CD4-positive, alpha-beta T cell (primary cell): Measurements from ENCODE around the gene OR1I1. TPM values are rescaled to one million over a fixed set of nuclear protein-coding genes. Genes with fewer than 3 reads are reported as not detected.
"Not testable (repeated sequence)": the region's sequence is repeated elsewhere in the genome, so short reads cannot be mapped to it uniquely, and the experiment has no call there.

Experiments used
- ATAC-seq: fragments of 200-7000 bp; cut with Tn5 transposase; one replicate; pipeline ENCODE4 v1.10.0; 2022; ENCODE audit warnings: mild to moderate bottlenecking; ENCODE audit not compliant: poor library complexity
- CTCF ChIA-PET: fragments of 350-600 bp; sonication (Branson Sonifier 250); formaldehyde crosslinking; loops from one replicate; lab custom pipeline; 2021; ENCODE audit warnings: antibody characterized with exemption, inconsistent platforms; lab: Charles Lee
- POLR2A ChIA-PET: fragments of 350-600 bp; sonication (Branson Sonifier 250); formaldehyde crosslinking; loops from one replicate; lab custom pipeline; 2021; ENCODE audit warnings: antibody characterized with exemption, inconsistent platforms; lab: Charles Lee
- DNase-seq, 14 experiments: peaks; one replicate each; pipeline ENCODE4 v3.0.0-alpha.2; 2013 to 2020; ENCODE audit warnings: mixed read lengths in 2 of 14
- H3K27ac ChIP-seq, 2 donors: one replicate each; pipeline versions ENCODE4 v1.5.1 to v1.7.0; 2013; ENCODE audit warnings: low read length in 2 of 2, low read depth in 1 of 2, mild to moderate bottlenecking in 1 of 2
- H3K27me3 ChIP-seq, 2 experiments: 1 replicate in 1 of 2; 2 replicates in 1 of 2; pipeline versions ENCODE4 v1.6.1 to v1.7.0; 2013; ENCODE audit warnings: low read length in 2 of 2, control low read depth in 1 of 2, mild to moderate bottlenecking in 1 of 2, moderate library complexity in 1 of 2; ENCODE audit not compliant: insufficient read depth in 2 of 2, control insufficient read depth in 1 of 2
- H3K36me3 ChIP-seq: one replicate; pipeline ENCODE4 v1.6.1; 2013; ENCODE audit warnings: low read length, control low read depth; ENCODE audit not compliant: insufficient read depth
- H3K4me1 ChIP-seq: one replicate; pipeline ENCODE4 v1.6.1; 2013; ENCODE audit warnings: low read length, control low read depth; ENCODE audit not compliant: insufficient read depth
- H3K4me3 ChIP-seq: one replicate; pipeline ENCODE4 v1.5.1; 2013; ENCODE audit warnings: mild to moderate bottlenecking, low read length, moderate library complexity
- H3K9me3 ChIP-seq, 2 experiments: 1 replicate in 1 of 2; 2 replicates in 1 of 2; pipeline versions ENCODE4 v1.6.1 to v1.7.0; 2013; ENCODE audit warnings: low read length in 2 of 2, mild to moderate bottlenecking in 2 of 2, control low read depth in 1 of 2, moderate library complexity in 1 of 2; ENCODE audit not compliant: control insufficient read depth in 1 of 2, insufficient read depth in 1 of 2
- H3K27ac Mint-ChIP-seq: one replicate; pipeline ENCODE4 v1.8.0; 2020; ENCODE audit warnings: mixed read lengths
- H3K27me3 Mint-ChIP-seq: one replicate; pipeline ENCODE4 v1.8.0; 2021; ENCODE audit warnings: mixed read lengths
- H3K36me3 Mint-ChIP-seq: one replicate; pipeline ENCODE4 v1.8.0; 2021; ENCODE audit warnings: low read depth, mixed read lengths
- H3K4me1 Mint-ChIP-seq: one replicate; pipeline ENCODE4 v1.8.0; 2021; ENCODE audit warnings: low read depth, mixed read lengths
- H3K4me3 Mint-ChIP-seq: one replicate; pipeline ENCODE4 v1.8.0; 2020; ENCODE audit warnings: mild to moderate bottlenecking, mixed read lengths
- H3K9me3 Mint-ChIP-seq: one replicate; pipeline ENCODE4 v1.8.0; 2020; ENCODE audit warnings: mixed read lengths
- intact Hi-C, 2 experiments: fragments of 100-400 bp; cut with DNase I in 1 of 2; cut with micrococcal nuclease in 1 of 2; formaldehyde crosslinking; loops; one replicate each; pipeline versions ENCODE4 v1.15.1 to v1.9.0; 2023 to 2025; cut with DNase I, micrococcal nuclease
- total RNA-seq, 174 experiments: library from RNA in 2 of 174; stranded (reverse) in 2 of 174; gene quantifications; one replicate each; pipeline ENCODE4 v1.2.3 and lab custom pipeline; 2021 to 2026
- TF ChIP-seq, protein P1 (sequence below): fragments of 200-600 bp; IDR thresholded peaks from one replicate; pipeline ENCODE4 v1.8.0; 2022; ENCODE audit warnings: antibody characterized with exemption, mild to moderate bottlenecking

The OR1I1 gene
- total RNA-seq, 2 experiments from 2014 or later, result not detected

DNA sequence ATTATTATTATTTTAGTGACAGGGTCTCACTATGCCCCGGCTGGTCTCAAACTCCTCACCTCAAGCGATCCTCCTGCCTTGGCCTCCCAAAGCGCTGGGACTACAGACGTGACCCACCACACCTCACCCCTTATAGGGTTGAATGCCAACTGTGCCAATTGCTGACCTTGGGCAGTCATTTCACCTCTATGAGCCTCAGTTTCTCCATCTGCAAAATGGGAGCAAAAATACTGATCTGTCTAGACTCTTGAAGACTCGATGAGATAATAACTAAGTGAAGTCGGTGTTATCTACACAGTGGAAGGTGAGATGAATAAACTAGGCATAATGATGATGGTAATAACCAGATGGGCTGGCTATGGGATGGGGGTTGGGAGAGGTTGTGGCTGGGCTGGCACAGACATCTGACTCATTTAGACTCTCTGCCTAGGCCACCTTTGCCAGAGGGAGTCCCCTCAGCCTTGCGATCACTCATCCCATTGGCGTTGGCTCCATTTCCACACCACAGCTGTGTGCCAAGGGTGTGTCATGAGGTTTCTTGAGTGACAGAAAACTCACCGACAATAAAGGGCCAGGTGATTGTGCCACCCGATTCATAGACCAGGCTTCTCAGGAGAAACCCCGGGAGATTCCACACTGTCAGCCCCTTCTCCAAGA lies 33.0 kb upstream of the OR1I1 start, which contains the start of gene CASP14:
TSS of gene CASP14 (plus strand) at position 596 of the 657 bp plus-strand sequence. CDS start 2,772 bp downstream, outside the sequence.
- Mint-ChIP-seq H3K9me3 (no peaks in the 10 kb centered on the region), H3K27me3 (peaks cover 73% of the 10 kb centered on the region), H3K27ac (no peak within 1 kb of the TSS), H3K36me3 (no peaks in the 10 kb centered on the region), H3K4me3 (no peak within 1 kb of the TSS), H3K4me1 (no peaks in the 10 kb centered on the region)
- Histone ChIP-seq H3K9me3 (no peaks in the 10 kb centered on the region), H3K27ac (no peak within 1 kb of the TSS), H3K4me1 (no peaks in the 10 kb centered on the region), H3K36me3 (no peaks in the 10 kb centered on the region), H3K4me3 (no peak within 1 kb of the TSS), H3K27me3 (peaks cover 7 to 23% of the 10 kb centered on the region in 2 experiments)
- DNase-seq (no peak), ATAC-seq (no peak)
- ChIA-PET CTCF (no interaction called here), POLR2A (no interaction called here)
- intact Hi-C loops, result no loop called here
- TF ChIP-seq, protein P1, sequence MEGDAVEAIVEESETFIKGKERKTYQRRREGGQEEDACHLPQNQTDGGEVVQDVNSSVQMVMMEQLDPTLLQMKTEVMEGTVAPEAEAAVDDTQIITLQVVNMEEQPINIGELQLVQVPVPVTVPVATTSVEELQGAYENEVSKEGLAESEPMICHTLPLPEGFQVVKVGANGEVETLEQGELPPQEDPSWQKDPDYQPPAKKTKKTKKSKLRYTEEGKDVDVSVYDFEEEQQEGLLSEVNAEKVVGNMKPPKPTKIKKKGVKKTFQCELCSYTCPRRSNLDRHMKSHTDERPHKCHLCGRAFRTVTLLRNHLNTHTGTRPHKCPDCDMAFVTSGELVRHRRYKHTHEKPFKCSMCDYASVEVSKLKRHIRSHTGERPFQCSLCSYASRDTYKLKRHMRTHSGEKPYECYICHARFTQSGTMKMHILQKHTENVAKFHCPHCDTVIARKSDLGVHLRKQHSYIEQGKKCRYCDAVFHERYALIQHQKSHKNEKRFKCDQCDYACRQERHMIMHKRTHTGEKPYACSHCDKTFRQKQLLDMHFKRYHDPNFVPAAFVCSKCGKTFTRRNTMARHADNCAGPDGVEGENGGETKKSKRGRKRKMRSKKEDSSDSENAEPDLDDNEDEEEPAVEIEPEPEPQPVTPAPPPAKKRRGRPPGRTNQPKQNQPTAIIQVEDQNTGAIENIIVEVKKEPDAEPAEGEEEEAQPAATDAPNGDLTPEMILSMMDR, result no peak

DNA sequence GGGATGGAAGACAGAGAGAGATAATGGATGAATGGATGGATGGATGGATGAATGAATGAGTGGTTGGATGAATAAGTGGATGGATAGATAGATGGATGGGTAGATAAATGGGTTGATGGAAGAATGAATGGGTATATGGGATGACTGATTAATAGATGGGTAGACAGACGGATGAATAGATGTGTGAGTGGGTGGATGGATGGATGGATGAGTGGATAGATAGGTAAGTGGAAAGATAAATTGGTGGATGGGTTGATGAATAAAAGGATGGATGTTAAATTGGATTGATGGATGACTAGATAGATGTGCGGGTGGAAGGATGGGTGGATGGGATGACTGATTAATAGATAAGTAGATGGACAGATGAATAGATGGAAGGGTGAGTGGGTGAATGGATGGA lies 31.4 kb upstream of the OR1I1 start:
- peaks cover 2 to 18% of the 10 kb centered on the region in 2 experiments for H3K27me3 ChIP-seq
- DNase-seq (no peak), ATAC-seq (no peak)
- no peak overlapping the region for H3K4me3 ChIP-seq
- no peaks in the 10 kb centered on the region for H3K9me3 ChIP-seq
- ChIA-PET POLR2A (no interaction called here), CTCF (no interaction called here)
- no peaks in the 10 kb centered on the region for H3K36me3 ChIP-seq
- Mint-ChIP-seq H3K27me3 (peaks cover 68% of the 10 kb centered on the region), H3K4me3 (no peak overlapping the region), H3K27ac (no peak overlapping the region), H3K4me1 (no peaks in the 10 kb centered on the region), H3K36me3 (no peaks in the 10 kb centered on the region), H3K9me3 (no peaks in the 10 kb centered on the region)
- intact Hi-C loops, result no loop called here
- H3K27ac ChIP-seq, result no peak overlapping the region
- TF ChIP-seq, protein P1, result no peak
- no peaks in the 10 kb centered on the region for H3K4me1 ChIP-seq

DNA sequence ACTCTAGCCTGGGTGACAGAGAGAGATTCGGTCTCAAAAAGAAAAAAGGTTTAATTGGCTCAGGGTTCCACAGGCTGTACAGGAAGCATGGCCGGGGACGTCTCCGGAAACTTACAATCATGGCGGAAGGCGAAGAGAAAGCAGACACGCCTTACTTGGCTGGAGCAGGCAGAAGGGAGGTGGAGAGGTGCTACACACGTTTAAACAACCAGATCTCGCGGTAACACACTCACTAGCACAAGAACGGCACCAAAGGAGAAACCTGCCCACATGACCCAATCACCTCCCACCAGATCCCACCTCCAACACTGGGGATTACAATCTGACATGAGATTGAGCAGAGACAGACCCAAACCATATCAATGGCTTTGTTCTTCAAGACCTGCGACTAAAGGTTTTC lies 20.0 kb upstream of the OR1I1 start:
- H3K9me3 Mint-ChIP-seq, result peaks cover 1% of the 10 kb centered on the region
- no peaks in the 10 kb centered on the region for H3K4me1 Mint-ChIP-seq
- Histone ChIP-seq H3K27ac (no peak overlapping the region), H3K27me3 (peaks cover 13 to 14% of the 10 kb centered on the region in 2 experiments), H3K4me1 (no peaks in the 10 kb centered on the region), H3K4me3 (no peak overlapping the region), H3K36me3 (no peaks in the 10 kb centered on the region), H3K9me3 (no peaks in the 10 kb centered on the region)
- no peak for ATAC-seq
- DNase-seq, result no peak
- intact Hi-C loops, result no loop called here
- H3K27ac Mint-ChIP-seq, result no peak overlapping the region
- TF ChIP-seq, protein P1, result no peak
- POLR2A ChIA-PET, result no interaction called here
- no peak overlapping the region for H3K4me3 Mint-ChIP-seq
- CTCF ChIA-PET, result no interaction called here
- H3K27me3 Mint-ChIP-seq, result peaks cover 70% of the 10 kb centered on the region
- no peaks in the 10 kb centered on the region for H3K36me3 Mint-ChIP-seq

DNA sequence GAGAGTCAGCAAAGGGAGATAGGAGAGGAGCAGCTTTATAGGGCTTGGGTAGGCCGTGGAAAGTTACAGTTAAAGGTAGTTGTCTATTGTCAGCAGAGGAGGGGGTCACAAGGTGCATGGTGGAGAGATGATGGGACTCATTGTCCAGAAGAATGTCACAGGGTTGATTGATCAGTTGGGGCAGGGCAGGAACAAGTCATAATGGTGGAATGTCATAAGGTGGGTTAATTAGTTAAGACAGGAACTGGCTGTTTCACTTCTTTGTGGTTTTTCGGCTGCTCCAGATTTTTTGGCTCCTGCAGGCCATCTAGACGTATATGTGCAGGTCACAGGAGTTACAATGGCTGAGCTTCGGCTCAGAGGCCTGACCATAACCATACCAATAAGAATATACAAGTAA lies 11.6 kb upstream of the OR1I1 start:
- H3K27me3 Mint-ChIP-seq, result peaks cover 24% of the 10 kb centered on the region
- H3K4me3 ChIP-seq, H3K4me1 Mint-ChIP-seq, DNase-seq, H3K4me3 Mint-ChIP-seq, H3K27ac ChIP-seq, H3K36me3 Mint-ChIP-seq, H3K27me3 ChIP-seq, POLR2A ChIA-PET, H3K4me1 ChIP-seq, H3K27ac Mint-ChIP-seq, H3K9me3 Mint-ChIP-seq, ATAC-seq, H3K36me3 ChIP-seq, intact Hi-C loops, CTCF ChIA-PET, H3K9me3 ChIP-seq: not testable (repeated sequence)
